Ectodermal cell (in vitro differentiated cells): ENCODE measurements around the gene CLASP2.
"Not testable (repeated sequence)": the region's sequence is repeated elsewhere in the genome, so short reads cannot be mapped to it uniquely, and the experiment has no call there.

Source experiments
- H3K27ac ChIP-seq: 2 replicates; pipeline ENCODE4 v1.7.0; 2013; ENCODE audit warnings: mild to moderate bottlenecking, low read depth, low read length; ENCODE audit not compliant: insufficient read depth, poor library complexity, severe bottlenecking
- H3K27me3 ChIP-seq: 2 replicates; pipeline ENCODE4 v1.7.0; 2013; ENCODE audit warnings: mild to moderate bottlenecking, low read length; ENCODE audit not compliant: insufficient read depth, control insufficient read depth, poor library complexity, severe bottlenecking
- H3K36me3 ChIP-seq: one replicate; pipeline ENCODE4 v1.7.0; 2013; ENCODE audit warnings: low read length; ENCODE audit not compliant: control insufficient read depth, insufficient read depth
- H3K4me1 ChIP-seq: one replicate; pipeline ENCODE4 v1.7.0; 2013; ENCODE audit warnings: low read length; ENCODE audit not compliant: control insufficient read depth, insufficient read depth
- H3K4me3 ChIP-seq: 2 replicates; pipeline ENCODE4 v1.7.0; 2013; ENCODE audit warnings: low read depth, low read length, control low read depth; ENCODE audit not compliant: insufficient read depth
- H3K9me3 ChIP-seq: 2 replicates; pipeline ENCODE4 v1.7.0; 2013; ENCODE audit warnings: mild to moderate bottlenecking, low read length, moderate library complexity; ENCODE audit not compliant: control insufficient read depth
- WGBS, 2 experiments: methylation state at CpG; one replicate each; pipeline ENCODE4 v1.1.7; 2013; ENCODE audit warnings: missing lambda C conversion rate in 2 of 2; 5-methylcytosine and 5-hydroxymethylcytosine counted together

The CLASP2 gene

DNA sequence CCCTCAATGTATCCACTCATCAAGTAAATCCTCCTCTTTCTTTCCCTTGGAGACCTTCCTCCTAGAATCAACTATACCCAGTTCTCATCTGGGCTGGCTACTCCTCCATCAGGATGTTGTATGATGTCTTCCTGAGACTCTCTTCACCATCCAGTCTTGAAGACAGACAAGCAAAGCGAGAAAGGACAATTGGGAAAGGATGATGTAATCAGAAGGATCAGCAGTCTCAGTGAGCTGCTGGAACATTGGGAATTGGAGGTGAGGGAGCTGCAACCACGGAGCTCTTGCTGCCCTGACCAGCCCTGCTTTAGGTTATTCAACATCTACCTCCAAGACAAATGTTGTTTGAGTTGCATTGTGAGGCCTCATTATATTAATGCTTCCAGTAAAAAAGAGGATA, 229.8 kb downstream of the CLASP2 start:
- H3K36me3 ChIP-seq, result no peaks in the 10 kb centered on the region
- no peak overlapping the region for H3K4me3 ChIP-seq
- 84 to 88% methylated on average over 2 of the region's 2 CpGs for WGBS, 2 experiments
- H3K4me1 ChIP-seq, result no peaks in the 10 kb centered on the region
- no peaks in the 10 kb centered on the region for H3K9me3 ChIP-seq
- no peaks in the 10 kb centered on the region for H3K27me3 ChIP-seq
- no peak overlapping the region for H3K27ac ChIP-seq

DNA sequence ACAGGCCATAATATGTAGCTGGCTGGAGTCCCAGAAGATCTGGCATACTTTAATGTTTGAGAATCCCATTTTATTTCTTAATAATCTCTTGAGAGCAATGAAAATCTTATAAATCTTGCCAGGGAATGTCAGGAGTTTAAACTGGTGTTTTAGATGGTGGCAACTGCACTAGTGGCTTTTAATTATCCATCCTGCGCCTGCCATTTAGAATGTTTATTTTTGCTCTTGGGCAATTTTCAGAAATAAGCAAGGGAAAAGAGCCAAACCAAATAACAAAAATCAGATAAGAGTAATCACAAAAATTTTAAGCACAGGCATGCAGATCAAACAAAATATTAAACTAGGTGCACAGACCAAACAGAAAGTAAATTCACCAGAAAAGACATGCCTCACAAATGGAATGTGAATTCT, 235.9 kb downstream of the CLASP2 start:
- H3K9me3 ChIP-seq, result peaks cover 2% of the 10 kb centered on the region
- 85 to 100% methylated on average over 1 of the region's 1 CpG for WGBS, 2 experiments
- no peaks in the 10 kb centered on the region for H3K27me3 ChIP-seq
- H3K4me1 ChIP-seq, result no peaks in the 10 kb centered on the region
- H3K36me3 ChIP-seq, result no peaks in the 10 kb centered on the region
- H3K4me3 ChIP-seq, result no peak overlapping the region
- H3K27ac ChIP-seq, result no peak overlapping the region

DNA sequence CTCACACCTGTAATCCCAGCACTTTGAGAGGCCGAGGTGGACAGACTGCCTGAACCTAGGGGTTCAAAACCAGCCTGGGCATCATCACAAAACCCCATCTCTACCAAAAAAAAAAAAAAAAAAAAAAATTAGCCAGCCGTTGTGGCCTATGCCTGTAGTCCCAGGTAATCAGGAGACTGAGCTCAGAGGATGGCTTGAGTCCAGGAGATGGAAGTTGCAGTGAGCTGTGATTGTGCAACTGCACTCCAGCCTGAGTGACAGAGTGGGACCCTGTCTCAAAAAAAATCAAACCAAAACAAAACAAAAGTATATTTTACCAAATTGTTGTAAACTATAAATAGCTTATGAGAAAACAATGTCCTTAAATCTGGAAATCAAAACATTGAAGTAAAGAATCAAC, 243.2 kb downstream of the CLASP2 start:
- Histone ChIP-seq H3K4me3 (no peak overlapping the region), H3K9me3 (peaks cover 2% of the 10 kb centered on the region), H3K36me3 (no peaks in the 10 kb centered on the region), H3K27ac (no peak overlapping the region), H3K4me1 (no peaks in the 10 kb centered on the region), H3K27me3 (no peaks in the 10 kb centered on the region)
- 86 to 92% methylated on average over 2 of the region's 2 CpGs for WGBS, 2 experiments

DNA sequence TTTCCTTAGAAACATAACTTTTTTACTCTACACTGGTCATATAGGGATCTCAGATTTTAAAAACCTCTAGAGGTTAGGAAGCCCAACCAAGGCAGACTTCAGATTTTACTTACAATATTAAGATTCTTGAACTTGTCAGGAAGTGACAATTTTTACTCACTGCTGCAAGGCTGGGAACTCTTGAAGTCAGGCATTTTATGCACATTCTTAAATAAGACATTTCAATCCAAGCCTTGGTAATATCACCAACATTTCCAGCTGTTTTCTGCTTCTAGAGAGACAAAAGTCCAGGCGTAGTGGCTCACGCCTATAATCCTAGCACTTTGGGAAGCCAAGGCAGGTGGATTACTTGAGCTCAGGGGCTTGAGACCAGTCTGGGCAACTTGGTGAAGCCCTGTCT, 244.2 kb downstream of the CLASP2 start:
- no peaks in the 10 kb centered on the region for H3K36me3 ChIP-seq
- H3K27me3 ChIP-seq, result no peaks in the 10 kb centered on the region
- 96 to 97% methylated on average over 2 of the region's 2 CpGs for WGBS, 2 experiments
- no peaks in the 10 kb centered on the region for H3K9me3 ChIP-seq
- no peak overlapping the region for H3K4me3 ChIP-seq
- H3K27ac ChIP-seq, result no peak overlapping the region
- H3K4me1 ChIP-seq, result no peaks in the 10 kb centered on the region

GRCh38 chr3:33467786-33468185, 250.3 kb downstream of the CLASP2 start:
- Histone ChIP-seq H3K27me3 (no peaks in the 10 kb centered on the region), H3K4me1 (no peaks in the 10 kb centered on the region), H3K9me3 (no peaks in the 10 kb centered on the region), H3K27ac (no peak overlapping the region), H3K4me3 (no peak overlapping the region), H3K36me3 (no peaks in the 10 kb centered on the region)
- 92 to 94% methylated on average over 3 of the region's 3 CpGs for WGBS, 2 experiments

GRCh38 chr3:33461097-33461496, 257.0 kb downstream of the CLASP2 start:
- no peaks in the 10 kb centered on the region for H3K4me1 ChIP-seq
- peaks cover 2% of the 10 kb centered on the region for H3K9me3 ChIP-seq
- H3K27ac ChIP-seq, result no peak overlapping the region
- no peak overlapping the region for H3K4me3 ChIP-seq
- no peaks in the 10 kb centered on the region for H3K27me3 ChIP-seq
- no peaks in the 10 kb centered on the region for H3K36me3 ChIP-seq
- 96 to 97% methylated on average over 2 of the region's 2 CpGs for WGBS, 2 experiments

GRCh38 chr3:33459577-33459976, 258.5 kb downstream of the CLASP2 start:
- H3K4me1 ChIP-seq, H3K4me3 ChIP-seq, H3K36me3 ChIP-seq, H3K27me3 ChIP-seq, H3K9me3 ChIP-seq, H3K27ac ChIP-seq: not testable (repeated sequence)
- WGBS, 2 experiments, result 88 to 98% methylated on average over 4 of the region's 4 CpGs

- Histone ChIP-seq H3K4me1 (no peaks in the 10 kb centered on the region), H3K4me3 (no peak overlapping the region), H3K27ac (no peak overlapping the region), H3K36me3 (no peaks in the 10 kb centered on the region), H3K9me3 (peaks cover 2% of the 10 kb centered on the region), H3K27me3 (no peaks in the 10 kb centered on the region)
- WGBS, 2 experiments, result 92 to 95% methylated on average over 3 of the region's 3 CpGs
Measured at GRCh38 chr3:33458446-33458845, 259.6 kb downstream of the CLASP2 start.

DNA sequence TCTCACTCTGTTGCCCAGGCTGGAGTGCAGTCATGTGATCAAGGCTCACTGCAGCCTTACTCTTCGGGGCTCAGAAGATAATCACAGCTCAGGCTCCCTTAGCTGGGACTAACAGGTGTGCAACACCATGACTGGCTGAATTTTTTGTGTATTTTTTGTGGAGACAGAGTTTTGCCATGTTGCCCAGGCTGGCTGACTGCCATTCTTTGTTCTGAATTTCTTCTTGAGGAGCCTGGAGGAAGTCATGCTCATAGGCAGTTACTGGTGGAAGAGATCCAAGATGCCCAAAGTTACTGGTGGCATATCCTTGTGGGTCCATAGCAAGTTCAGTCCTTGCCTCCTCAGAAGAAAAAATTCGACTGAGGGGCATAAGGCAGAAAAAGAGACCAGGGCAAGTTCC, 261.3 kb downstream of the CLASP2 start:
- WGBS, 2 experiments, result 86 to 90% methylated on average over 2 of the region's 2 CpGs

GRCh38 chr3:33453331-33453761, 264.7 kb downstream of the CLASP2 start:
- H3K27ac ChIP-seq, result no peak overlapping the region
- H3K9me3 ChIP-seq, result no peaks in the 10 kb centered on the region
- no peaks in the 10 kb centered on the region for H3K4me1 ChIP-seq
- H3K4me3 ChIP-seq, result no peak overlapping the region
- 95 to 96% methylated on average over 19 of the region's 19 CpGs for WGBS, 2 experiments
- H3K36me3 ChIP-seq, result no peaks in the 10 kb centered on the region
- H3K27me3 ChIP-seq, result no peaks in the 10 kb centered on the region

More for the DNA sequence above, 261.3 kb downstream of the CLASP2 start:
- Histone ChIP-seq H3K36me3 (no peaks in the 10 kb centered on the region), H3K27ac (no peak overlapping the region), H3K27me3 (no peaks in the 10 kb centered on the region), H3K4me3 (no peak overlapping the region), H3K4me1 (no peaks in the 10 kb centered on the region), H3K9me3 (peaks cover 2% of the 10 kb centered on the region)

GRCh38 chr3:33451994-33452393, 266.1 kb downstream of the CLASP2 start:
- not testable (repeated sequence) for H3K4me3 ChIP-seq, H3K27ac ChIP-seq, H3K27me3 ChIP-seq, H3K36me3 ChIP-seq, H3K4me1 ChIP-seq, H3K9me3 ChIP-seq
- 88 to 92% methylated on average over 1 of the region's 1 CpG for WGBS, 2 experiments
